ENCODE data around the gene LCOR. TPM values are rescaled to one million over a fixed set of nuclear protein-coding genes. Genes with fewer than 3 reads are reported as not detected.

LCOR gene
- total RNA-seq, 6 experiments from 2014 or later, result 26.5 to 32.6 (median 29.3) TPM

GRCh38 chr10:97018251-97019212 is 186.4 kb downstream of the LCOR start:
- Mint-ChIP-seq H3K9me3 (no peaks in the 10 kb centered on the region), H3K27me3 (ENCODE audit: insufficient read depth) (peaks cover 12% of the 10 kb centered on the region), H3K27ac (no peak overlapping the region), H3K4me1 (ENCODE audit: low read depth) (peaks cover 20% of the 10 kb centered on the region), H3K4me3 (no peak overlapping the region), H3K36me3 (ENCODE audit: low read depth) (no peaks in the 10 kb centered on the region)
- no peak for TF ChIP-seq CTCF (IDR thresholded peaks at IDR 0.05)
- DNase-seq, result no peak

DNA sequence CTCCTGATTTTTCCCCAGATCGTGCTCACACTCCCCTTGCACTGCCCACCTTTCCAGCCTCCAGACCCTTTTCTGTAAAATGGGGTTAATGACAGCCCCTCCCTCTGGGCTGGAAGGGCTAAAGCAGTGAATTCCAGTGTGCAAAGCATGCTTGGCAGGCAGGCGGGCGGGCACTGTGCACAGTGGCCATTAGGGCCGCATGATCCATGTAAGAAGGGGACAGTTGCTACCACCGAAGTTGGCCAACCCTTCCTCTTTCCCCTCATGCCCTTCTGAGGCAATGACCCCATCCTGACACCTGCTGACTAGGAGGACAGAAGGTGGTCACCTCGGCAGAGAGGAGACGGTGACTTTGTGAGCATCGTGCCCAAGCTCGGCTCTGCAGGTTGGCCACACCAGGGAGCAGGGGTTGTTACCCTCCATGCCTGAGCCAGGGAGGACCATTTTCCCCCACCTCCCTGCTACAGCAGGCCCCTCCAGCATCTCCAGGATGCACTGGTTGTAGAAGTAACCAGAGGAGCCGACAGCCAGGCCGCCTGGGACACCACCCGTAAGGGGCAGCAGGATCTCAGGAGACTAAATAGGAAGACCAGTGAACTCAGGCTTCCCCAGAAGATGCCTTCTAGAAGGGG is 187.2 kb downstream of the LCOR start:
- H3K4me1 Mint-ChIP-seq (ENCODE audit: low read depth), result peaks cover 28% of the 10 kb centered on the region
- H3K27me3 Mint-ChIP-seq (ENCODE audit: insufficient read depth), result peaks cover 9% of the 10 kb centered on the region
- H3K36me3 Mint-ChIP-seq (ENCODE audit: low read depth), result no peaks in the 10 kb centered on the region
- H3K4me3 Mint-ChIP-seq, result no peak overlapping the region
- no peak overlapping the region for H3K27ac Mint-ChIP-seq
- DNase-seq, result no peak
- H3K9me3 Mint-ChIP-seq, result no peaks in the 10 kb centered on the region
- no peak for TF ChIP-seq CTCF (IDR thresholded peaks at IDR 0.05)

- no peak for DNase-seq
- Mint-ChIP-seq H3K9me3 (no peaks in the 10 kb centered on the region), H3K4me1 (ENCODE audit: low read depth) (peaks cover 40% of the 10 kb centered on the region), H3K27me3 (ENCODE audit: insufficient read depth) (peaks cover 2% of the 10 kb centered on the region; the same call in 1 of the 2 replicates), H3K36me3 (ENCODE audit: low read depth) (no peaks in the 10 kb centered on the region), H3K4me3 (no peak overlapping the region), H3K27ac (no peak overlapping the region)
- no peak for TF ChIP-seq CTCF (IDR thresholded peaks at IDR 0.05)
Observed at GRCh38 chr10:97020452-97021400, 188.6 kb downstream of the LCOR start.

DNA sequence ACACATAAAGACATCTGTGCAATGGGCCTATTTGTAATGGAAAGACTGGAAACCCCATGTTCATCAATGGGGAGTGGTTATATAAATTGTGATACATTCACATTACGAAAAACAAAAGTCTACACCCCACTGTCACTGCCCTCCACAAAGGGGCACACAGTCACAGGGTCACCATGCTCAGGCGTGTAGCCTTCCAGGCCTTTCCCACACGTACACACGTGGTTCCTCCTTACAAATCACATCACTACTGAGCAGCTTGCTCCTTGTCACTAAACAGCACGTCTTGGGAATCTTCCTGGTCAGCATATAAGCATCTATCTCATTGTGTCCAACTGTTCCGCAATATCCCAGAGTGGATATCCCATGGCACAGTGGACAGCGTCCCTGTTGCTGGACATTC is 190.5 kb downstream of the LCOR start:
- Mint-ChIP-seq H3K4me3 (no peak overlapping the region), H3K36me3 (ENCODE audit: low read depth) (0 out of 2 replicates have a peak, but pooled peaks cover 2% of the 10 kb centered on the region), H3K9me3 (peaks cover 2% of the 10 kb centered on the region; the same call in 1 of the 2 replicates), H3K27ac (no peak overlapping the region), H3K27me3 (ENCODE audit: insufficient read depth) (no peaks in the 10 kb centered on the region; the same call in 1 of the 2 replicates), H3K4me1 (ENCODE audit: low read depth) (peaks cover 34% of the 10 kb centered on the region)
- DNase-seq, result no peak
- no peak for TF ChIP-seq CTCF (IDR thresholded peaks at IDR 0.05)

Measured in HFFc6 (cell line).